Iris pigment epithelial cell (primary cell): ENCODE results near the gene PTPRT.

Source experiments
- DNase-seq: peaks from one replicate; pipeline ENCODE4 v3.0.0-alpha.2; 2011; ENCODE audit warnings: low read depth

The PTPRT gene

GRCh38 chr20:42974347-42974746 lies 215.4 kb downstream of the PTPRT start:
- DNase-seq, result no peak

- no peak for DNase-seq
Measured at GRCh38 chr20:42972591-42972990, 217.1 kb downstream of the PTPRT start.

GRCh38 chr20:42968746-42969145 lies 221.0 kb downstream of the PTPRT start:
- no peak for DNase-seq

GRCh38 chr20:42963796-42964195 lies 225.9 kb downstream of the PTPRT start:
- DNase-seq, result no peak

GRCh38 chr20:42961771-42962170 lies 227.9 kb downstream of the PTPRT start:
- DNase-seq, result no peak

- no peak for DNase-seq
Measured at GRCh38 chr20:42959996-42960395, 229.7 kb downstream of the PTPRT start.

GRCh38 chr20:42958367-42959069 lies 231.2 kb downstream of the PTPRT start:
- DNase-seq, result no peak

- DNase-seq, result no peak
Measured at GRCh38 chr20:42957704-42958095, 232.0 kb downstream of the PTPRT start.

GRCh38 chr20:42957018-42957703 lies 232.5 kb downstream of the PTPRT start:
- DNase-seq, result no peak

GRCh38 chr20:42955713-42956112 lies 234.0 kb downstream of the PTPRT start:
- no peak for DNase-seq

GRCh38 chr20:42954951-42955350 lies 234.8 kb downstream of the PTPRT start:
- no peak for DNase-seq

GRCh38 chr20:42949950-42950349 lies 239.8 kb downstream of the PTPRT start:
- DNase-seq, result no peak

GRCh38 chr20:42945234-42945994 lies 244.3 kb downstream of the PTPRT start:
- DNase-seq, result no peak

- no peak for DNase-seq
Measured at GRCh38 chr20:42941629-42942028, 248.1 kb downstream of the PTPRT start.

- no peak for DNase-seq
Measured at GRCh38 chr20:42938441-42939205, 251.1 kb downstream of the PTPRT start.

- DNase-seq, result no peak
Measured at GRCh38 chr20:42936482-42936881, 253.2 kb downstream of the PTPRT start.

- DNase-seq, result no peak
Measured at GRCh38 chr20:42924215-42924614, 265.5 kb downstream of the PTPRT start.

- DNase-seq, result no peak
Measured at GRCh38 chr20:42923348-42923918, 266.3 kb downstream of the PTPRT start.

- no peak for DNase-seq
Measured at GRCh38 chr20:42920776-42921175, 268.9 kb downstream of the PTPRT start.

GRCh38 chr20:42919316-42919715 lies 270.4 kb downstream of the PTPRT start:
- no peak for DNase-seq

- DNase-seq, result no peak
Measured at GRCh38 chr20:42915081-42915480, 274.6 kb downstream of the PTPRT start.

- DNase-seq, result no peak
Measured at GRCh38 chr20:42914302-42914701, 275.4 kb downstream of the PTPRT start.
